Skeletal muscle satellite cell (primary cell): Measurements from ENCODE around the gene IL33.

Source experiments
- H3K27me3 ChIP-seq: 2 replicates; pipeline ENCODE4 v1.7.0; 2013; ENCODE audit warnings: low read length; ENCODE audit not compliant: control insufficient read depth, insufficient read depth
- H3K36me3 ChIP-seq: 2 replicates; pipeline ENCODE4 v1.7.0; 2013; ENCODE audit warnings: mild to moderate bottlenecking, control low read depth, low read length; ENCODE audit not compliant: insufficient read depth
- H3K4me1 ChIP-seq: 2 replicates; pipeline ENCODE4 v1.7.0; 2013; ENCODE audit warnings: low read length; ENCODE audit not compliant: control insufficient read depth, insufficient read depth
- H3K4me2 ChIP-seq: 2 replicates; pipeline ENCODE4 v1.7.0; 2013; ENCODE audit warnings: mild to moderate bottlenecking, low read length
- H3K4me3 ChIP-seq: 2 replicates; pipeline ENCODE4 v1.7.0; 2013; ENCODE audit warnings: low read length
- H3K9ac ChIP-seq: 2 replicates; pipeline ENCODE4 v1.7.0; 2013; ENCODE audit warnings: mild to moderate bottlenecking, low read depth, low read length, moderate library complexity
- H3K9me3 ChIP-seq: replicated peaks from 2 replicates; pipeline ENCODE4 v1.7.0; 2013; ENCODE audit warnings: mild to moderate bottlenecking, control low read depth, low read length

The IL33 gene

GRCh38 chr9:6218099-6218502 lies 2.5 kb downstream of the IL33 start:
- Histone ChIP-seq H3K9ac (no peak overlapping the region), H3K9me3 (no peaks in the 10 kb centered on the region), H3K27me3 (no peaks in the 10 kb centered on the region), H3K4me2 (peak overlapping the region; percentile 44), H3K36me3 (no peaks in the 10 kb centered on the region), H3K4me1 (peaks cover 6% of the 10 kb centered on the region), H3K4me3 (no peak overlapping the region)

GRCh38 chr9:6219040-6219439 lies 3.4 kb downstream of the IL33 start:
- Histone ChIP-seq H3K4me2 (no peak overlapping the region), H3K9ac (no peak overlapping the region), H3K4me1 (peaks cover 3% of the 10 kb centered on the region)

GRCh38 chr9:6219981-6220380 lies 4.4 kb downstream of the IL33 start:
- H3K36me3 ChIP-seq: no peaks in the 10 kb centered on the region
- no peaks in the 10 kb centered on the region for H3K9me3 ChIP-seq
- peaks cover 3% of the 10 kb centered on the region for H3K4me1 ChIP-seq
- no peaks in the 10 kb centered on the region for H3K27me3 ChIP-seq
- no peak overlapping the region for H3K4me2 ChIP-seq
- no peak overlapping the region for H3K4me3 ChIP-seq
- H3K9ac ChIP-seq: no peak overlapping the region

More at GRCh38 chr9:6219040-6219439, 3.4 kb downstream of the IL33 start:
- H3K4me3 ChIP-seq: no peak overlapping the region
- H3K9me3 ChIP-seq: no peaks in the 10 kb centered on the region
- H3K36me3 ChIP-seq: no peaks in the 10 kb centered on the region
- no peaks in the 10 kb centered on the region for H3K27me3 ChIP-seq

GRCh38 chr9:6224393-6225154 lies 9.0 kb downstream of the IL33 start:
- H3K36me3 ChIP-seq: no peaks in the 10 kb centered on the region
- H3K4me1 ChIP-seq: no peaks in the 10 kb centered on the region
- no peaks in the 10 kb centered on the region for H3K9me3 ChIP-seq
- H3K4me3 ChIP-seq: no peak overlapping the region
- H3K27me3 ChIP-seq: peaks cover 6% of the 10 kb centered on the region
- no peak overlapping the region for H3K4me2 ChIP-seq
- H3K9ac ChIP-seq: no peak overlapping the region

GRCh38 chr9:6226696-6227095 lies 11.1 kb downstream of the IL33 start:
- Histone ChIP-seq H3K9me3 (no peaks in the 10 kb centered on the region), H3K36me3 (no peaks in the 10 kb centered on the region), H3K4me2 (no peak overlapping the region), H3K4me1 (no peaks in the 10 kb centered on the region), H3K9ac (no peak overlapping the region), H3K4me3 (no peak overlapping the region), H3K27me3 (peaks cover 6% of the 10 kb centered on the region)

GRCh38 chr9:6229186-6229585 lies 13.6 kb downstream of the IL33 start:
- no peak overlapping the region for H3K4me3 ChIP-seq
- H3K4me1 ChIP-seq: no peaks in the 10 kb centered on the region
- no peaks in the 10 kb centered on the region for H3K36me3 ChIP-seq
- H3K4me2 ChIP-seq: no peak overlapping the region
- no peaks in the 10 kb centered on the region for H3K9me3 ChIP-seq
- no peak overlapping the region for H3K9ac ChIP-seq
- H3K27me3 ChIP-seq: peaks cover 6% of the 10 kb centered on the region

GRCh38 chr9:6229619-6230018 lies 14.0 kb downstream of the IL33 start:
- Histone ChIP-seq H3K27me3 (peaks cover 6% of the 10 kb centered on the region), H3K4me1 (no peaks in the 10 kb centered on the region), H3K9me3 (no peaks in the 10 kb centered on the region), H3K4me2 (no peak overlapping the region), H3K4me3 (no peak overlapping the region), H3K36me3 (no peaks in the 10 kb centered on the region), H3K9ac (no peak overlapping the region)

GRCh38 chr9:6230037-6230780 lies 14.6 kb downstream of the IL33 start:
- no peak overlapping the region for H3K4me2 ChIP-seq
- no peak overlapping the region for H3K9ac ChIP-seq
- no peaks in the 10 kb centered on the region for H3K9me3 ChIP-seq
- H3K36me3 ChIP-seq: no peaks in the 10 kb centered on the region
- no peak overlapping the region for H3K4me3 ChIP-seq
- peaks cover 6% of the 10 kb centered on the region for H3K27me3 ChIP-seq
- no peaks in the 10 kb centered on the region for H3K4me1 ChIP-seq

- H3K36me3 ChIP-seq: no peaks in the 10 kb centered on the region
- H3K9me3 ChIP-seq: no peaks in the 10 kb centered on the region
- H3K27me3 ChIP-seq: peaks cover 6% of the 10 kb centered on the region
- H3K4me1 ChIP-seq: no peaks in the 10 kb centered on the region
- no peak overlapping the region for H3K9ac ChIP-seq
- no peak overlapping the region for H3K4me3 ChIP-seq
- no peak overlapping the region for H3K4me2 ChIP-seq
Measured at GRCh38 chr9:6232336-6232945, 16.8 kb downstream of the IL33 start.

- no peak overlapping the region for H3K4me2 ChIP-seq
- H3K9me3 ChIP-seq: no peaks in the 10 kb centered on the region
- no peak overlapping the region for H3K9ac ChIP-seq
- H3K27me3 ChIP-seq: no peaks in the 10 kb centered on the region
- H3K4me1 ChIP-seq: no peaks in the 10 kb centered on the region
- no peaks in the 10 kb centered on the region for H3K36me3 ChIP-seq
- no peak overlapping the region for H3K4me3 ChIP-seq
Measured at GRCh38 chr9:6234014-6234413, 18.4 kb downstream of the IL33 start.

- H3K9ac ChIP-seq: no peak overlapping the region
- H3K4me2 ChIP-seq: no peak overlapping the region
- H3K4me3 ChIP-seq: no peak overlapping the region
- no peaks in the 10 kb centered on the region for H3K27me3 ChIP-seq
- no peaks in the 10 kb centered on the region for H3K36me3 ChIP-seq
- H3K4me1 ChIP-seq: no peaks in the 10 kb centered on the region
- no peaks in the 10 kb centered on the region for H3K9me3 ChIP-seq
Measured at GRCh38 chr9:6237267-6237666, 21.7 kb downstream of the IL33 start.
